ENCODE results near the gene CTDSP2.

CTDSP2 gene

GRCh38 chr12:57815177-57816000, 31.1 kb downstream of the CTDSP2 start:
- DNase-seq (ENCODE audit: low read depth) = no peak

- no peak for DNase-seq (ENCODE audit: low read depth)
These were observed 32.4 kb downstream of the CTDSP2 start for GRCh38 chr12:57813971-57814772.

GRCh38 chr12:57813111-57813970, 33.2 kb downstream of the CTDSP2 start:
- no peak for DNase-seq (ENCODE audit: low read depth)

DNA sequence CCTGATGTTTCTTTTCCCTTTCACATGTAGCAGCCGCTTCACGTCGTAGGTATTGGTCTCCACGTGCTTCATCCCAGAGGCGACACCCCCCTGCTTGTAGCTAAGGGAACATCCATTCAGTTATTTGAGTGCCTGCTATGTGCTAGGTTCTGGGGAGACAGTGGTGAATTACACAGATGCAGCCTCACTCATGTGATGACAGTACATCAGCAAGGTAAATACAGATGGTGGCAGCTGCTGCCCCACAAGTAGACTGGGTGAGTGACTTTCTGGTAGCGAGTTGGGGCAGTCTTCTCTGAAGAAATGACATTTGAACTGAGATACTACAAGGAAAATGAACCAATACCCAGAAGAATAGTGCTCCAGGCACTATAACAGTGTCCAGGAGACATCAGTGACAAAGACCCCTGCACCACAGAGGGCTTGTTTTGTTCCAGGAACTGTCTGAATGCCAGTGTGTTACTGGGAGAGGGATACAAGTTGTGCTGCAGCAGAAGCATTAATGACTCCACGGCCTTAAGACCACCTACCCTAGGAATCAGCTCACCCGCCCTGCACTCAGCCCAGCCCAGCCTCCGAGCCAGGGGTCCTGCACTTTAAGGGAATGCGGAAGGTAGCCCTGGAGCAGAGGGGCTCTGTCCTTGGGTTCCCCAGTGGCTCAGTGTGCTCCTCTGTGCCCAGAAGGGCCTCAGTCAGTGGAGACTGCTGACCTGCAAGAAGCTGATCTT, 35.3 kb downstream of the CTDSP2 start:
- no peak for DNase-seq (ENCODE audit: low read depth)

DNA sequence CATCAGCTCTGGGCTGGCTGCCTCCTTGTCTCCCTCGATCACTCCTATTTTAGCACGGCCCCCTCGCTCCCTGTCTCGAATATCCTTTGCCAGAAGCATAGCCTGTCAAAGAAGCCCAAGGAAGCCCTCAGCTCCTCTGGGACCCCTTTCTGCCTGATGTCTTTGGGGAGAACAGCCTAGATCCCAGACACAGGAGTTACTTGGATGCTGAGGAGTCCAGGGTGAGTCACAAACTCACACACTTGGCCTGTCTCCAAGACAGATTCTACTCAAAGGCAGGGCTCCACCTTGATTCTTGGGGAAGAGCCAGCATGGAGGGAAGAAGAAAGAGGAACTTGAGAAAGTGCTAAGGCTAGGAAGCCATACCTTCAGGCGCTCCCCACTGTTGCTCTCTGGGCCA, 36.1 kb downstream of the CTDSP2 start:
- DNase-seq (ENCODE audit: low read depth) = no peak

DNA sequence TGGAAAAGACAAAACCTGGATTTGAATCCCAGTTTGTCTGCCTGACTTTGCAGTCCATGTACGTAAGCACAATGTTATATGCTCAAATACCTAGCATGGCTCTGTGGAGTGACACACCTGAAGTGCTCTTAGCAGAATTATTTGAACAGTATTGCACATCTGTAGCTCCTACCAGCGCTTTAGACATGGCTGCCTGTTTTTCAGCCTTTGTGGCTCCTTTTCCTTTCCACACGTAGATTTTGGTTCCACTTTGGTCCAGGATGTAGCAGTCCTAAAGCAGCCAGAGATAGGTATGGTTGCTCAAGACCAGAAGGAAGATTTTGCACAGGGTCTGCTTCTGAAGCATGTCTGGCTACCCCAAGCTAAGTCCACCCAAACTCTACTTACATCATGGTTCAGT, 37.1 kb downstream of the CTDSP2 start:
- no peak for DNase-seq (ENCODE audit: low read depth)

DNA sequence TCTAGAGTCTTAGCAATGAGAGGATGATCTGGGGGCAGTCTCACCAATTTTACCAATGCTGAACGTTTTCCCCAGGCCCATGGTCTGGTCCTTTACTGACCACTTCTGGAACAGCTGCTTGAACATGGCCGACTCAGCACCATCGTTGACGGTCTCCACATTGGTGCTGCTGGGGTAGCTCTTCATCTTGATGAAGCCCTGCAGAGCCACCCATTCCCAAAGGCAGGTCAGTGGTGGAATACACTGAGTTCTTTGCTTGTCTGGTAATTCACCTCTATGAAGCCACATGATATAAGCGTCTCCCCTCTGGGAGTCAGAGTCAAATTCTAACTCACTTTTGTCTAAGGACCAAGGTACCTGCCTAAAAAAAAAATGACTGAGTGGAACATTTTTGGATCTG, 38.2 kb downstream of the CTDSP2 start:
- DNase-seq (ENCODE audit: low read depth) = no peak

- no peak for DNase-seq (ENCODE audit: low read depth)
These were observed 39.2 kb downstream of the CTDSP2 start for GRCh38 chr12:57807285-57807684.

- no peak for DNase-seq (ENCODE audit: low read depth)
These were observed 39.9 kb downstream of the CTDSP2 start for GRCh38 chr12:57806677-57807076.

DNA sequence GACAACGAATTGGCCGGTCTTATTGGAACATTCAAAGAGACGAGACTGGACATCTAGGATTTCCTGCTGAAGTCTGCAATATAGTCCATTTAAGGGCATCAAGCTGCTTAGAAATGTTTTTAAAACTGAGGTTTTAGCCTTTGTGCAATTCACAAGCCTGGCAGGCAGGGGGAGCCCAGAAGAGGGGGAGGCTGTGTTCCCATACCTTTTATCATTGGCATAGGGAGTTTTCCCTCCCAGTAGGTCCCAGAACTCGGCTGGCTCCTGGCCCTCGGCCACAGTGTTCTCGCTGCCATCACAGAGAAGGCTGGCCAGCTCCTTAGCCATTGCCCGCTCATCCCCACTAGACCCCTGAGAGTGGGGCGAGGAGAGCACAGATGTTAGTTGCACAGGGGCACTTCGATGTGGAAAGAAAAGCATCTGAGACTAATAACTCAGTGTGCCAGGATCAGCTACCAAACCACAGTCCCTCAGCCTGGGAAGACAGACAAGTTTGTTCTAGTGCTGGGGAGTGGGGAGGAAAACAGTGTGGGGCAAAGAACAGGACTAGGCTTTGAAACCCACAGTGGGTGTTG, 43.1 kb downstream of the CTDSP2 start:
- DNase-seq (ENCODE audit: low read depth) = no peak

DNA sequence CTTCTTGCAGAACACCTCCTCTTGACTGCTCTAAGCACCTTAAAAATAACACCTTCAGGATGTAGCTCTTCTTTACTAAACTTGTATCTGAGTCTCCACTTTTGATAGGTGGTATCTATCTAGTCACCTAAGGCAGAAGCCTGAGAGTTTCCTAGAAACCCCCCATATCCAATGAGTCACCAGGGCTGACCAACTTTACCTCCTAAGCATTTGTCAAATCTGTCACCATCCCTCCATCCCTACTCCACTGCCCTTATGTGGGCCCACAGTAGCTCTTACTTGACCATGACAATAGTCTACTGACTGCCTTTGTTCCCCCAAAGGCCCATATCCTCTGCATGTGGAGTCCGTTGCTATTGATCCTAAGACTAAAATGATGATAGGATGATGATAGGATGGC, 43.9 kb downstream of the CTDSP2 start:
- no peak for DNase-seq (ENCODE audit: low read depth)

- DNase-seq (ENCODE audit: low read depth) = no peak
These were observed 45.6 kb downstream of the CTDSP2 start for GRCh38 chr12:57800965-57801364.

DNA sequence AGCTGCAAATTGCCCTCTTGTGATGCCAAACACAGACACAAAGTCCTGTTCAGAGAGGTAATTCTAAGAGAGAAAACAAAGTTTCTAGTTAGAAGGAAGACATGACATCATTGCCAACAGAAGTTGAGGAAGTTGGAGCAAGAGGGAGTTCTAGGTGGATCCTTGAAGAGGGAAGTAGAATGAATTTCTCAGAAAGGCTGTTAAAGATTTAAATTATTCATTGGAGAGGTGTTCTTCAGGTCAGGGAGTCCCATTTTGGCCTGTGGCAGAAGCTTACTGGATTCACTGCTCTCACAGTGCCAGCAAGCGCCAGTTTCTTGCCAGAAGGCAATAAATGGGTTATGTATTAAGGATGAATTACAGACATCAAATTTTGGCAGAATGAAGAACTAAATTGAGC, 48.6 kb downstream of the CTDSP2 start:
- DNase-seq (ENCODE audit: low read depth) = no peak

DNA sequence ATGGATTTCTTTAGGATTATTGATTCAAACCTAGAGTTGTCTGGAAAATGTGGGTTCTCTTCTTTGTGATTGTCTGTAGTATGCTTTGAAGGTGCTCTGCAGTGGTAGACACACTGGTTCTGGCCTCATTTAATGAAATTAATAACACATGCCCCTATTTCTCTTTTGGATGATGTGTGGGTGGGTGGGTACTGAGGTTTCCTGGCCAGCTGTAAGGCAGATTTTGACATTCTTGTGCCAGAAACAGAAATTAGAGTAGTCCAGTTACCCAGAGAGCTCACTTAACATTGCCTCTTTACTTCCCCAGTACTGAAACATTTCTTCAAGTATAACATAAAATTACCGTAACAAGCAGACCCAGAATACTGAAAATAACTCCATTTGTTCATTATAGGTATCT, 49.5 kb downstream of the CTDSP2 start:
- no peak for DNase-seq (ENCODE audit: low read depth)

DNA sequence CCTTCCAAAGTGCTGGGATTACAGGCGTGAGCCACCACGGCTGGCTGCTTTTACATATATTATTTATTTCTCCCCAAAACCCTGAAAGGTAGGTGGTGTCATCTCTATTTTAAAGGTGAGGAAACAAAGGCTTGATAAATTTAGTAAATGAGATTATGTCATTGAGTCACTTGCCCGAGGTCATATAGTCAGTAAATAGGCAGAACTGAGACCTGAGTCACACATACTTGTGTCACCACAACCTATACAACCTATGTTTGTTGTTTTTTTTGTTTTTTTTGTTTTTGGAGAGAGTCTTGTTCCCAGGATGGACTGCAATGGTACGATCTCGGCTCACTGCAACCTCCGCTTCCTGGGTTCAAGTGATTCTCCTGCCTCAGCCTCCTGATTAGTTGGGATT, 51.2 kb downstream of the CTDSP2 start:
- no peak for DNase-seq (ENCODE audit: low read depth)

- no peak for DNase-seq (ENCODE audit: low read depth)
These were observed 52.6 kb downstream of the CTDSP2 start for GRCh38 chr12:57793920-57794319.

GRCh38 chr12:57783861-57784260, 62.7 kb downstream of the CTDSP2 start:
- DNase-seq (ENCODE audit: low read depth) = no peak

- no peak for DNase-seq (ENCODE audit: low read depth)
These were observed 63.1 kb downstream of the CTDSP2 start for GRCh38 chr12:57783466-57783801.

DNA sequence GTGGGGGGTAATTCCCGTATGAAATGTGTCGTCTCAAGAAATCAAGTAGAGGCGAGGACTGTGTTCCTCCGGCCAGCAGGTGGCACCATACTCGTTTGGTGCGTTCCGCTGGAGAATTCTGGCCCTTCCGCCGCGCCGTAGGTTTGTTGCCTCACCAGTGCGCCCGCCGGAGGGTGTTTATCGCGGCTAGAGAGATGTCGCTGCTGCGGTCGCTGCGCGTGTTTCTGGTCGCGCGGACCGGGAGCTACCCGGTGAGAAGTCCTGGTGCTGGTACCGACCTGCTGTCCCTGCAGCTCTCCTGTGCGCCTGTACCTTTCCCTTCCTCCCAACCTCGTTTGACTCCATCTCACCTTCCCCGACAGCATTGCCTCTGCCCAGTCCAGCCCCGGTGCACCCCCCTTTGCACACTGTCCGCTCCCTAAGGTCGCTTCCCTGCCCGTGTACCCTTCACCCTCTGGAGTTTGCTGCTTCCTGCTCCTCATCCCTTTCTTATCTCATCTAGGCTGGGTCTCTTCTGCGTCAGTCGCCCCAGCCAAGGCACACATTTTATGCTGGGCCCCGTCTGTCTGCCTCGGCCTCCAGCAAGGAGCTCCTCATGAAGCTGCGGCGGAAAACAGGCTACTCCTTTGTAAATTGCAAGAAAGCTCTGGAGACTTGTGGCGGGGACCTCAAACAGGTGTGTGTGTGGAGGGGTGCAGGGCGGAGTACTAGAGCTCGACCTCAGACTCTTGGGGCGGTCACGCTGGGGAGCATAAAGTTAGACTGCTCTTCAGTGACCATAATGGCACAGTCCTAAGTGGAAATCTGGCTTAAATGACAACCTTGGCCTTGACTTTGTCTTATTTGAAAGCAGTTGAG, 63.7 kb downstream of the CTDSP2 start, which contains the start of gene TSFM:
TSFM (plus strand) TSS at position 180 of the 858 bp plus-strand sequence; CDS start at position 195, 15 bp downstream.
- DNase-seq (ENCODE audit: low read depth) = peak; percentile 99

GRCh38 chr12:57782243-57782607, 64.3 kb downstream of the CTDSP2 start:
- DNase-seq (ENCODE audit: low read depth) = no peak

All from activated T-cell treated with anti-CD3 and anti-CD28 coated beads for 1 hour (primary cell).